Skeletal muscle tissue (tissue), 4 donors: ENCODE data around the gene MINDY3. TPM values are rescaled to one million over a fixed set of nuclear protein-coding genes. Genes with fewer than 3 reads are reported as not detected.
"Not testable (repeated sequence)": the region's sequence is repeated elsewhere in the genome, so short reads cannot be mapped to it uniquely, and the experiment has no call there.

Source experiments
- H3K27ac ChIP-seq: one replicate; pipeline ENCODE4 v1.7.0; 2013; ENCODE audit warnings: mild to moderate bottlenecking, low read depth, low read length, inconsistent platforms
- H3K27me3 ChIP-seq, 3 donors: one replicate each; pipeline ENCODE4 v1.7.0; 2013; ENCODE audit warnings: low read length in 3 of 3; ENCODE audit not compliant: control insufficient read depth in 3 of 3, insufficient read depth in 3 of 3
- H3K36me3 ChIP-seq, 3 donors: one replicate each; pipeline ENCODE4 v1.7.0; 2013; ENCODE audit warnings: low read length in 3 of 3; ENCODE audit not compliant: control insufficient read depth in 3 of 3, insufficient read depth in 3 of 3
- H3K4me1 ChIP-seq, 3 donors: one replicate each; pipeline ENCODE4 v1.7.0; 2013; ENCODE audit warnings: low read length in 3 of 3, mild to moderate bottlenecking in 3 of 3; ENCODE audit not compliant: control insufficient read depth in 3 of 3, insufficient read depth in 3 of 3
- H3K4me3 ChIP-seq, 3 donors: one replicate each; pipeline ENCODE4 v1.7.0; 2013; ENCODE audit warnings: low read length in 3 of 3
- H3K9ac ChIP-seq, 3 donors: one replicate each; pipeline ENCODE4 v1.7.0; 2013; ENCODE audit warnings: low read length in 3 of 3, mild to moderate bottlenecking in 3 of 3, moderate library complexity in 2 of 3, low read depth in 1 of 3
- H3K9me3 ChIP-seq, 3 donors: one replicate each; pipeline ENCODE4 v1.7.0; 2013; ENCODE audit warnings: low read length in 3 of 3; ENCODE audit not compliant: control insufficient read depth in 3 of 3
- total RNA-seq: library from RNA; depleted of rRNA; stranded (reverse); fragments of >200 nt; gene quantifications from one replicate; pipeline ENCODE4 v1.2.3, GENCODE V29; 2014
- donor health status: Osteomylitis.

The MINDY3 gene
- total RNA-seq, 1 donor from 2014 or later = 71.5 TPM

- H3K4me3 ChIP-seq, H3K9ac ChIP-seq, H3K27me3 ChIP-seq, H3K36me3 ChIP-seq, H3K27ac ChIP-seq, H3K4me1 ChIP-seq, H3K9me3 ChIP-seq: not testable (repeated sequence)
Observed at GRCh38 chr10:15876274-15876673, 16.0 kb upstream of the MINDY3 start.

GRCh38 chr10:15872645-15873044 is 12.3 kb upstream of the MINDY3 start:
- not testable (repeated sequence) for H3K4me1 ChIP-seq, H3K36me3 ChIP-seq, H3K4me3 ChIP-seq, H3K9me3 ChIP-seq, H3K9ac ChIP-seq, H3K27ac ChIP-seq
- peaks cover 7 to 11% (median 9%) of the 10 kb centered on the region in 3 donors for H3K27me3 ChIP-seq

GRCh38 chr10:15871823-15872222 is 11.5 kb upstream of the MINDY3 start:
- Histone ChIP-seq H3K36me3 (no peaks in the 10 kb centered on the region), H3K4me3 (no peak overlapping the region), H3K9me3 (peaks cover 0 to 2% (median 0%) of the 10 kb centered on the region in 3 donors), H3K4me1 (no peaks in the 10 kb centered on the region), H3K27ac (no peak overlapping the region), H3K27me3 (peaks cover 7 to 13% (median 11%) of the 10 kb centered on the region in 3 donors), H3K9ac (no peak overlapping the region)

GRCh38 chr10:15869935-15870334 is 9.6 kb upstream of the MINDY3 start:
- Histone ChIP-seq H3K4me1 (no peaks in the 10 kb centered on the region), H3K4me3 (no peak overlapping the region), H3K9me3 (peaks cover 0 to 2% (median 0%) of the 10 kb centered on the region in 3 donors), H3K9ac (no peak overlapping the region), H3K27ac (no peak overlapping the region), H3K36me3 (no peaks in the 10 kb centered on the region), H3K27me3 (peaks cover 11 to 21% (median 16%) of the 10 kb centered on the region in 3 donors)

- Histone ChIP-seq H3K9ac (no peak overlapping the region), H3K27ac (no peak overlapping the region), H3K27me3 (peaks cover 11 to 24% (median 16%) of the 10 kb centered on the region in 3 donors), H3K36me3 (no peaks in the 10 kb centered on the region), H3K4me3 (no peak overlapping the region), H3K4me1 (no peaks in the 10 kb centered on the region), H3K9me3 (peaks cover 0 to 2% (median 0%) of the 10 kb centered on the region in 3 donors)
Observed at GRCh38 chr10:15868006-15868405, 7.7 kb upstream of the MINDY3 start.

- no peak overlapping the region for H3K4me3 ChIP-seq
- no peak overlapping the region for H3K27ac ChIP-seq
- no peak overlapping the region for H3K9ac ChIP-seq
- no peaks in the 10 kb centered on the region for H3K36me3 ChIP-seq
- H3K4me1 ChIP-seq = peaks cover 4 to 7% (median 5%) of the 10 kb centered on the region in 3 donors
- no peaks in the 10 kb centered on the region for H3K9me3 ChIP-seq
- H3K27me3 ChIP-seq = peaks cover 10 to 20% (median 14%) of the 10 kb centered on the region in 3 donors
Observed at GRCh38 chr10:15865304-15865703, 5.0 kb upstream of the MINDY3 start.

GRCh38 chr10:15864419-15864818 is 4.1 kb upstream of the MINDY3 start:
- no peak overlapping the region for H3K27ac ChIP-seq
- no peaks in the 10 kb centered on the region for H3K9me3 ChIP-seq
- H3K27me3 ChIP-seq = peaks cover 6 to 20% (median 11%) of the 10 kb centered on the region in 3 donors
- H3K4me1 ChIP-seq = peaks cover 4 to 12% (median 8%) of the 10 kb centered on the region in 3 donors
- H3K4me3 ChIP-seq = no peak overlapping the region
- H3K36me3 ChIP-seq = no peaks in the 10 kb centered on the region
- no peak overlapping the region for H3K9ac ChIP-seq

GRCh38 chr10:15863733-15864132 is 3.4 kb upstream of the MINDY3 start:
- H3K4me1 ChIP-seq = peaks cover 5 to 18% (median 14%) of the 10 kb centered on the region in 3 donors
- H3K4me3 ChIP-seq = no peak overlapping the region
- H3K9ac ChIP-seq = no peak overlapping the region
- no peak overlapping the region for H3K27ac ChIP-seq
- H3K27me3 ChIP-seq = peaks cover 4 to 15% (median 11%) of the 10 kb centered on the region in 3 donors
- H3K36me3 ChIP-seq = no peaks in the 10 kb centered on the region
- no peaks in the 10 kb centered on the region for H3K9me3 ChIP-seq

- H3K4me3 ChIP-seq = no peak overlapping the region
- peaks cover 5 to 18% (median 18%) of the 10 kb centered on the region in 3 donors for H3K4me1 ChIP-seq
- H3K9ac ChIP-seq = no peak overlapping the region
- no peak overlapping the region for H3K27ac ChIP-seq
- H3K9me3 ChIP-seq = no peaks in the 10 kb centered on the region
- H3K27me3 ChIP-seq = peaks cover 4 to 13% (median 11%) of the 10 kb centered on the region in 3 donors
- H3K36me3 ChIP-seq = no peaks in the 10 kb centered on the region
Observed at GRCh38 chr10:15863323-15863722, 3.0 kb upstream of the MINDY3 start.

- Histone ChIP-seq H3K4me3 (peak overlapping the region; percentile 90 to 97 (median 94)), H3K27me3 (peaks cover 3 to 4% (median 3%) of the 10 kb centered on the region in 3 donors), H3K9ac (peak overlapping the region; percentile 88 to 90 (median 90)), H3K27ac (peak overlapping the region; percentile 64), H3K4me1 (peaks cover 5 to 18% (median 18%) of the 10 kb centered on the region in 3 donors), H3K9me3 (no peaks in the 10 kb centered on the region), H3K36me3 (no peaks in the 10 kb centered on the region)
Observed at GRCh38 chr10:15860692-15861201, 440 bp upstream of the MINDY3 start.
